NB4 (cell line): Measurements from ENCODE around the gene KSR1.

Experiments used
- CTCF ChIP-seq: IDR thresholded peaks from one replicate; pipeline ENCODE4 v1.5.1; 2012; ENCODE audit warnings: low read depth, low read length
- MAX ChIP-seq: IDR thresholded peaks from 2 replicates; pipeline ENCODE4 v1.6.1; 2011; ENCODE audit warnings: low read depth, low read length
- MYC ChIP-seq: IDR thresholded peaks from 2 replicates; pipeline ENCODE4 v1.6.1; 2011; ENCODE audit warnings: low read depth, low read length
- POLR2A ChIP-seq: IDR thresholded peaks from 2 replicates; pipeline ENCODE4 v1.6.1; 2011; ENCODE audit warnings: mild to moderate bottlenecking; ENCODE audit not compliant: insufficient read length; ENCODE audit errors: extremely low read depth

GRCh38 chr17:27496437-27496943, 40.2 kb downstream of the KSR1 start:
- no peak for TF ChIP-seq POLR2A
- TF ChIP-seq CTCF, result no peak
- no peak for TF ChIP-seq MAX
- TF ChIP-seq MYC, result no peak
